Measurements from ENCODE around the gene TXNIP.

TXNIP gene

DNA sequence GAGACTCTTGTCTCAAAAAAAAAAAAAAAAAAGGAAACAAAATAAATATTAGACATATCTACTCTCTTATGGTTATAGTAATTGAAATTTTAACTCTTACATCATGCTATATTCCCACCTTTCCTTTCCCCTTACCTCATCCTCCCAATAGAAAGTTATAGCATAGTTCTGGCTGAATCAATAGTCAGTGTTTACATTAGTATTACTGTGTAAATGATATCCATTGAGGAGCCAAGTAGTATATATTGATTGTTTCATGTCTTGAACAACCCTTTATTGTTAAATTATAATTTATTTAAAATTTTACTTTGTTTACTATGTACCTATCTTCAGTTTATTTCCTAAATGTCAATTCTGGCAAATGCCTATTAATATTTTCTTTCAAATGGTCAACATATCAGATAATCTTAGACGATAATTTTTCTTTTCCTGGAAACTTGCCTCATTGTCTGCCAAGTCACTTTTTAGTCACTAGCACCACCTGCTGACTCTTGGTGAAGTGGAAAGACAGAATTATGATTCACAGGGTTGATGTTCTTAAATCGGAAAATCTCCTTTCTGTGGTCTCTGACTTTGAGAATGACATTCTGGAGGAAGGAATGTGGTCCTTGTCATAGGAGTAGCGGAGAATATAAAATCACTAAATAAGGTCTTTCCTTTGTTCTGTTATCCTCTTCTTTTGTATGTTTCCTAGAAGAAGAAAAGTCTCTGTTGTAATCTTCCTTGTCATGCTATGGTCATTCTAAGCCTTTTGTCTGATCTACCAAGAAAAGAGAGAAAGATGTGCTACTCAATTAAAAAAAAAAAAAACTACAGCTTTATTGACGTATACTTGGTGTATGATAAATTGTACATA lies 16.6 kb upstream of the TXNIP start:
- peak; percentile 55 for DNase-seq (ENCODE audit: low spot score)

DNA sequence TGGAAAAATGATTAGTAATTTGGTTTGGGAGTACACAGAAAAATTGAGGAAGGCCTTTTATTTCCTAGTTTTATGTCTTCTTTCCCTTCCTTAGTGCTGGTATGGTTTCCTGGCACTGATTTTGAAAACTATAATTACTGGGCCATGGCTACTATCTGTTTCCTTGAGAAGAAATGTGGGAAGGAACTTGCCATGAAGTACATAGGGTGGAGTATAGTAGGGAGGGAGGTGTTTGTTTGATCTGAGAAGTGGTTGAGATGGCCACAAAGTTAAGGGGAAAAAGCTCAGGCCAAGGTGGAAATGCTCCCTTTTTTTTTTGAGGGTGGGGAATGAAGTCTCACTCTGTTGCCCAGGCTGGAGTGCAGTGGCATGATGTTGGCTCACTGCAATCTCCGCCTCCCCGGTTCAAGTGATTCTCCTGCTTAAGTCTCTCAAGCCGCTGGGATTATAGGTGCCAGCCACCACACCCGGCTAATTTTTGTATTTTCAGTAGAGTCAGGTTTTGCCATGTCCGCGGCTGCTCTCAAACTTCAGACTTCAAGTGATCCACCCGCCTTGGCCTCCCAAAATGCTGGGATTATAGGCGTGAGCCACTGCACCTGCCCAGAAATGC lies 13.9 kb upstream of the TXNIP start:
- DNase-seq (ENCODE audit: low spot score): no peak

DNA sequence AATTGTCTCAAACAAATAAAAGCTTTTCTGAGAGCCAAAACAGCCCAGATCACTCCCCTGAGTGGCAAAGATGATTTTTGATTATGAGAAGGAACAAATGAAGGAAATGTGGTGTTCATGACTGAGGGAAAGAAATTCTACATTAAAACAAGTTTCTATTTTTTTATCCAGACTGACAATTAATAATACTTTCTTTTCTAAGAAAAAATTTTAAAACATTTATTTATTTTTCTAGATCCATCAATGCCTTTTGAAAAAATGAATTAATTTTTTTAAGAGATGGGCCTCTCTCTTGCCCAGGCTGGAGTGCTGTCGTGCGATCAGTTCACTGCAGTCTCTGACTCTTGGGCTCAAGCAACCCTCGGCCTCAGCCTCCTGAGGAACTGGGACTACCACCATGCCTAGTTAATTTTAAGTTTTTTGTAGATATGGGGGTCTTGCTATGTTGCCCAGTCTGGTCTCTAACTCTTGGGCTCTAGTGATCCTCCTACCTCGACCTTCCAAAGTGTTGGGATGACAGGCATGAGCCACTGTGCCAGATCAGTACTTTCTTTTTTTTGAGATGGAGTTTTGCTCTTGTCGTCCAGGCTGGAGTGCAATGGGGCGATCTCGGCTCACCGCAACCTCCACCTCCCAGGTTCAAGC lies 11.2 kb upstream of the TXNIP start:
- no peak for DNase-seq (ENCODE audit: low spot score)

DNA sequence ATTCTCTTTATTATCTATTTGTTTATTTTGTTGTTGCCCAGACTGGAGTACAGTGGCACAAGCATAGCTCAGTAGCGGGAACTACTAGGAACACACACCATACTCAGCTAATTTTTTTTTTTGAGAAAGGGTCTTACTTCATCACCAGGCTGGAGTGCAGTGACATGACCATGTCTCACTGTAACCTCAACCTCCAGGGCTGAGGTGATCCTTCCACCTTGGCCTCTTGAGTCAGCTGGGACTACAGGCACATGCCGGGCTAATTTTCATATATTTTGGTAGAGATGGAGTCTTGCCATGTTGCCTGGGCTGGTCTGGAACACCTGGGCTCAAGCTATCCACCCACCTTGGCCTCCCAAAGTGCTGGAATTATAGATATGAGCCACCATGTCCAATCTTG lies 5.3 kb upstream of the TXNIP start:
- no peak for DNase-seq (ENCODE audit: low spot score)

DNA sequence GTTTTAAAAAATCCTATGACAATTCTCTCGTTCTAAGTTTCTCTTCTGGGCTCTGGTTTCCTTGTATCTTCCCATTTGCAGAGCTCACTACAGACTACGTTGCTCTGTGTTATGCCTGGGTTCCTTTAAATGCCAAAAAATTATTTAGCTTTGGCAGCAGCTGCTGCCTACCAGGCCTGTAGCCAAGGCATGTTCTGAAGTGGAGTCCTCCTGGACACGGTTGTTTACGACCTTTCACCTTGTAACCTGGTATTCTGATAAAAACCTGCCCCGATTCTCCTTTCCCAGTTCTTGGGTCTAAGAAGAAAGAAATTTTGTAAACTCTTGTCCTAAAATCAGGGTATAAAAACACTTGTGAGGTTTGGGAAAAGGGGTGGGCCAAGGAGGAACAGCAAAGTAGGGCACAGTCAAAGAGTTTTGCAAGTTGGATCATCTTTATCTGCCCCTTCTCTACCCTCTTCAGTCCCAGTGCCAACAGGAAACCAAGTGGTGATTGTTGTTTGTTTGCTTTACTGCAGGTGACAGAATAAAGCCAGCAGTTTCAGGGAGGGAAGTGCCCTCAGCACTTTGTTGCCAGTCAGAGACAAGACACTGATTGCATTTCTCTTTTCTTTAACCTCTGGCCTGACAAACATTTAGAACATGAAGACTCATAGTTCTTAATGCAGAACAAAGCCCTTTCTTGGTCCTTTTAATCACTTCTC lies 3.1 kb upstream of the TXNIP start:
- no peak for DNase-seq (ENCODE audit: low spot score)

DNA sequence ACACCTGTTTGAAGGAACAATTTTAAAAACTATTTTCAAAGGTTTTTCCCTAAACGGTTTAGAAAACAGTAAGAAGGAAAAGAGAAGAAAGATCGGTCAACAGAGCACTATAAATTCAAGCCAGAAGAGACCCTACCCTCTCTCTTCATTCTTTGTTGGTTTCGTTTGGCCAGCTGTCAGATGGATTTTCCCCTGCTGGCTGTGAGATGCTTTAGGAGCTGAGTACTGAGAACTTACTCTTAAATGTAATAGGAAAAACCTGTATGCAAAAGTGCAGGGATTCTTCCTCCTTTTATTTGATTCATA lies 1.3 kb upstream of the TXNIP start:
- DNase-seq (ENCODE audit: low spot score): no peak

DNA sequence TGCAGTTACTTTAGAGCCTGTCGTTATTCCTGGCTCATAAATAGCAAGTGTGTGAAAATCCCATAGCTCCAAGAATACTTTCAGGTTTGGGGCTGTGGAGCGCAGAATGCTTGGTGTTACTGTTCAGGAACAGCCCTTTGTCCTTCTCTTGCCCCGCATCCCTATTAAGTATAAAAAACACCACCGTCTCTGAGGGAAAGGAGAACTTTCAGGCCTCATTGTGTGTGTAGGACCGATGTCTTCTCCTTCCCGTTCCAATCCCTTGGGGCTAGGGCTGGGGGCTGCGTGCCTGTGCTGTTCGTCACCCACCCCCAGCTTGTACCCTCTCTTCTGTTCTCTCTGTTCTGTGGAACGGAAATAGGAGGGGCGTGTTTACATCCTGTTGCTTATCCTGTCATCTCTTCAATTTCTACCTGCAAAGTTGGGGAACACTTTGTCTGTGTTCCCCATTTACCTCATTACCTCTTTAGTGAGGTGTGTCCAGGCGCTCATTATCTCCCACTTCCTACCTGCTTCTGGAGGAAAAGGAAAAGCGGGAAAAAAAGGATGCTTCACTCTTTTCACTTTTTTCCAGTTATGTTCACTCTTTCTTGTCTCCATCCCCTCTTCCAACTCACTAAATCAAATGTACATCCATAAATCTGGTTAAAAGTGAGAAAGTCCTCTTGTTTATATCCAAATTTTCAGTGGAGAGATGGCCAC lies 788 bp upstream of the TXNIP start:
- no peak for DNase-seq (ENCODE audit: low spot score)

DNA sequence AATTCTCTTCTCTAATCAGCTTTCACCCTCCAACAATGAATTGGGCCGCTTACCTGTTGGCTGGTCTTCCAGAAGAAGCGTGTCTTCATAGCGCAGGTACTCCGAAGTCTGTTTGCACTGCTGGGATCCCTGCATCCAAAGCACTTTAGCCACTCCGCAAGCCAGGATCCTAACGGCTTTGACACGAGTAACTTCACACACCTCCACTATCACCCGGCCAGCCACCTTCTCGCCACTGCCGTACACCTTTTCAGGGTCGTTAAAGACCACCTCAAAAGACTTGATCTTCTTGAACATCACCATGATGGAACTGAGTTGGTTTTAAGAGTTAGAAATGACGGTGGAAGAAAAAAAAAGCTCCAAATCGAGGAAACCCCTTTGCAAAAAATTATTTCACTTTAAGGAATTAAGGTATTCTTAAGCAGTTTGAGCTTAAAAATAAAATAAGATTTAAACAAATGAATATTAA lies 381 bp downstream of the TXNIP start:
- no peak for DNase-seq (ENCODE audit: low spot score)

DNA sequence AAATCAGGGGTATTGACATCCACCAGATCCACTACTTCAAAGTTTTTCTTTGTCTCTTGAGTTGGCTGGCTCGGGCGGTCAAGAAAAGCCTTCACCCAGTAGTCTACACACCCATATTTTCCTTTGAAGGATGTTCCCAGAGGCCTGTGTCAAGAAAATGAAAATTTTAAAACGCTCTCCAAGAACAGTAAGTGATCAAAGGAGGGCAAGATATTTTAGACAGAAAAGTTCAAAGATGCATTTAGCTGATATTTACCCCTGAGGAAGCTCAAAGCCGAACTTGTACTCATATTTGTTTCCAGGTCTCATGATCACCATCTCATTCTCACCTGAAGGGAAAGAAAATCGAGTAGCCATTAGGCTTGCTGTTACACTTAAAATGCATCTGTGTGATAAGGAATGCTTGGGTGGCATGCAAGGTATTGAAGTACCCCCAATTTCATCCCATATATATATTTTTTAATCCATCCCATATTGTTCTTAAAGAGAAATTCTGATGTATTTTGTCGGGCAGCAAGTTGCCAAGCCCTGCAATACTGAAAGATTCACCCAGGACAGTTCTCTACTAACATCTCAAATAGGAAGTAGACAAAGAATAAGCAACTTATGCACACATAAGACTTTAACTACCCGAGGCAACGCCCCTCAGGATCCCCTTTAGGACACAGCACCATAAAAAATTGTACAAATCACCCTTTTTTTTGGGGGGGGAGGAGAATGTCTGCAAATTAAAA lies 1.1 kb downstream of the TXNIP start:
- no peak for DNase-seq (ENCODE audit: low spot score)

DNA sequence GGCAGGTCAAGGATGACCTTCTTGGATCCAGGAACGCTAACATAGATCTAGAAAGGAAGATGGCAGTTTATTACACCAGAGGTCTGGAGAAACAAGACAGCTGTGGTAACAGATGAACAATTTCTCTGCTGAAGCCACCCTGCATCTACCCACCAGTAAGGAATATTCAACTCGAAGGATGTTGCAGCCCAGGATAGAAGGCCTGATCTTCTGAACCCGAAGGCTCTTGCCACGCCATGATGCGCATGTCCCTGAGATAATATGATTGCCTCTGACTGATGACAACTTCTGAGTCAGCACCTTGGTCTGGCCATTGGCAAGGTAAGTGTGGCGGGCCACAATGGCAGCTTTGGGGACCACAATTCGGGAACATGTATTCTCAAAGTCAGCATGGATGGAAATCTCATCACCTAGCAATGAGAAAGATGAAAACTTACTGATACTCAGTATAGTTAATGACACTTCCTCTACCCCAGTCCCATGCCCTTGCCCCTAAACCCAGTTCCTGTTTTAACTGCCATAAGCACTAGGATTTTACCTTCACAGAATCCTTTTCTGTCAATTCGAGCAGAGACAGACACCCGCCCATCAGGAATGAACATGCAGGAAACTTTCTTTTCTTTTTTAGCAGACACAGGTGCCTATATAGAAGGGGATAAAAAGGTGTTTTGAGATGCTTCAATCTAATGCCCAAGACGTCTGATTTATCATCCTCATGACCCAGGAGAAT lies 1.8 kb downstream of the TXNIP start:
- DNase-seq (ENCODE audit: low spot score): no peak

DNA sequence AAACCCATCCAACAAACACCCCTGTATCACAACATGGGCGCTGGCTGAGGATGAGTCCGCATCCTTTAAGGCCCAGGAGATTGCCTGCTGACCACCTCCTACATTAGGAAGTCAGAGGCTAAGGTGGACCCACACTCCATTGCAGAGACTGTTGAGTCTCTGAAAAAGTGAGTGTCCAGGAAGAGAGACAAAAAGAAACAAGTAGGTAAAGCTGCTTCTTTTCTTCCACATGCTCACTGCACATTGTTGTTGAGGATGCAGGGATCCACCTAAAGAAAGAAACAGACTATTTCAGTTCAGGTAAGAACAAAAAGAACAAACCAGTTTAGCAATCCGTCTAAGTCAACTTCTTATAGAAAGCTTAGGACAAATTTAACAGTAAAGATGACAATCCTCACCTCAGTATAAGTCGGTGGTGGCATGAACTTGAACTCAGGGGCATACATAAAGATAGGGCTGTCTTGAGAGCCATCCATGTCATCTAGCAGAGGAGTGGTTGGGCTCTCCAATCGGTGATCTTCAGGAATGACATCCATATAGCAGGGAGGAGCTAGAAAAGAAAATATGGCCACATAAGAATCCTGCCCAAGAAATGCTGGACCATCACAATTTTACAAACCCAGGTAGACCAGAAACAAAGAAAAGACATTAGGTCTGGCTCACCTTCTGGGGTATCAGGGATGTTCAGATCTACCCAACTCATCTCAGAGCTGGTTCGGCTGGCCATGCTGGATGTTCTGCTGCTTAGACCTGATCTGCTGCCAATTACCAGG lies 2.6 kb downstream of the TXNIP start:
- no peak for DNase-seq (ENCODE audit: low spot score)

DNA sequence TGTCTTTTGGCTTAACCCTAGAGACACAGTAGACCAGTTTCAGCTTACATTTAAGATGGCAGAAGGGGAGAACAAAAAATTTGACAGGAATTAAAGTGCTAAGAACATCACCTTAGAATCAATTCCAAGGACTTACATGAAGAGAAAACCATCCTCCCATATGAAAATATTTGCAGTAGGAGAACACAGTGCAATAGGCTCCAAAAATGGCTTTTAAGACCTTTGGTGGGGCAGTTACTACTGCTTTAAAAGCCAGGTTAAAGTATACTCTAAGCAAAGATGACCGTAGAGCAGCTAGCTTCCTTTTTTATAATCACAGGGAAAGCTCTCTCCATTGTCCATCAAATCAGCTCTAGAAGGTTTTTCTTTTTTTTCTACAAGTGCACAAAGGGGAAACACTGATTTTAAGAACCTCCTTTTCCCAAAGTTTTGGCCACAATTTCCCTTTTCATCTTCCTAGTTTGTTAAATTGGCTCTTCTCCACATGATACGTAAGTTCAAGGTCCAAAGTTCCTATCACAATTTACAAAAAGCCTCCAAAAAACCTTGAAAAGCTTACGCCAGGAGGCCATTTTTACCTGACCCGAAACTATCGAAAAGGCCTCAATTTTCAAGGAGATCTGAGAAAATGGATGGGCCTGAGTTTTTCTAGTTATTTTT lies 3.3 kb downstream of the TXNIP start:
- DNase-seq (ENCODE audit: low spot score): no peak

DNA sequence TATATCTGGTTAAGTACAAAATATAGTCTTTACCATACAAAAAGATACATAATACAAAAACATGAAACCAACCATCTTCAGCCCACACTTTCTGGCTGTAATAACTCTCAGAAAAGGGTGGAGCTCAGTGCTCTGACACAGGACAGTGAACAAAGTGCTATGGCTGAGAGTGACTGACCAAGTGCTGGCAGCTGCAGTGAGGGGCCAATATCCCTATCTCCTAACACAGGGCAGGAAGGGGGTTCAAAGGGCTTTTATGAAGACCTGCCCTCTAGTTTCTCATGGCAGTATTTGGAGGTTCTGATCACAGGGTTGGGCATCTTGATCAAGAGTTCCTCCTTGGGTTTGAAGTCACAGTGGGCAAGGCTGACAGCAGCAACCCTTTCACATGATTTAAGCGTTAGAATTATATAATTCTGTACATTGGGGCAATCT lies 3.9 kb downstream of the TXNIP start:
- DNase-seq (ENCODE audit: low spot score): no peak

DNA sequence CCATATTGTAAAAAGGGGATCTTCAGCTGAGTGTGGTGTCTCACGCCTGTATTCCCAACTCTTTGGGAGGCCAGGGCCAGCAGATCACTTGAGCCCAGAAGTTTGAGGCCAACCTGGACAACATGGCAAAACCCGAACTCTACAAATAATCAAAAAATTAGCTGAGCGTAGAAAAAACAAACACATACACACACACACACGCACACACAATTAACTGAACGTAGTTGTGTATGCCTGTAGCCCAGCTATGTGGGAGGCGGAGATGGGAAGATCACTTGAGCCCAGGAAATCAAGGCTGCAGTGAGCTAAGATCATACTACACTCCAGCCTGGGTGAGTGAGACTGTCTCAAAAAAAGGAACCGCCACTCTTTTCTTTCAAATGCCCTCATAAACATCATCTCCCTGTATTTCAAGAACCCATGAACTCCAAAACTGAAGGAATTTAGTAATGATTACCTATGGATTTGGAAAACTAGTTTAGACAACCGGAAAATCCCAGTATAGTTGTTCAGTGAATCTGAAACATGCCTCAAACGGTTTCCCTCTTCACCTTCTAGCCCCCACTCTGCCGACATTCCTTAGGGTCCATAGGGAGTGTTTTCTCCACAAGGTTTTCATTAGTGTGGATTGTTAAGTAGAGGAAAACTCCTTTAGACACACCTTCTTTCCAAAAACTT lies 4.5 kb downstream of the TXNIP start:
- no peak for DNase-seq (ENCODE audit: low spot score)

DNA sequence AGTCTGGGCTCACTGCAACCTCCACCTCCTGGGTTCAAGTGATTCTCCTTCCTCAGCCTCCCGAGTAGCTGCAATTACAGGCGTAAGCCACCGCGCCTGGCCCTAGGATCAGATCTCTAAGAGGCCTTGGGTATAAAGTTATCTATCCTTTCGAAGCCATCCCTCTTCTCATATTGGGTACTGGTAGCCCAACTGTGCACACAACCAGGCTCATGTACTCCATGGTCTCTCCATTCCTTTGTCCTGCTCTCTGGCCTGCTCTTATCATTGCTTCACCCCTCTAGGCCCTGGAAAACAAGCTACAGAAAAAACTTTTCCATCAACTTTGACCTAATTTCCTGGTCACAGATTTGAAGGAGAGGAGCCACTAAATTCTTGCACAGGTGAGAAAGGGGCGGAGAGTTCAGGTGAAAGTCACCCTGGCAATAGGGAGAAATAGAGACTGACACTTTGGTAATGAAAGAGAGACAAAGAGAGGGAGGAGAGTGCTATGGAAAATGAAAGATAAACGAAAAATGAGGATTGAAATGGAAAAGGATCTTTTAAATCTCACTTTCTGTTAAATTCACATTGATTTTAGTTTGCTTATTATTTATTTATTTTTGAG lies 6.0 kb downstream of the TXNIP start:
- DNase-seq (ENCODE audit: low spot score): no peak

DNA sequence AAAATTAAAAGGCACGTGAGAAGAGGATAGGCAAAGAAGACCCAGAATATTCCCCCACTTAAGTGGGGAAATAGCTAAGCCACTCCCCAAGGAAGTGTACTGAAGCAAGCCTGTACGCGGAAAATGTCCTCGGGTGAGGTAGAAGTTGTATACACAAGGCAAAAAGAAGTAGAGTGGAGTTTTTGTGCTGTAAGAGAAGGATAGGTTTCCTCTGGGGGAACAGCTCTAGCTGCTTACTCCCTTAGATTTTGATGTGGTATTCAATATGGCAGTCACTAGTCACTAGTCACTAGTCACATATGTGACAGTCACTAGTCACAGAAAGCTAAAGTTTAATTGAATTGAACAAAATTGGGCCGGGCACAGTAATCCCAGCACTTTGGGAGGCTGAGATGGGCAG lies 7.6 kb downstream of the TXNIP start:
- DNase-seq (ENCODE audit: low spot score): no peak

DNA sequence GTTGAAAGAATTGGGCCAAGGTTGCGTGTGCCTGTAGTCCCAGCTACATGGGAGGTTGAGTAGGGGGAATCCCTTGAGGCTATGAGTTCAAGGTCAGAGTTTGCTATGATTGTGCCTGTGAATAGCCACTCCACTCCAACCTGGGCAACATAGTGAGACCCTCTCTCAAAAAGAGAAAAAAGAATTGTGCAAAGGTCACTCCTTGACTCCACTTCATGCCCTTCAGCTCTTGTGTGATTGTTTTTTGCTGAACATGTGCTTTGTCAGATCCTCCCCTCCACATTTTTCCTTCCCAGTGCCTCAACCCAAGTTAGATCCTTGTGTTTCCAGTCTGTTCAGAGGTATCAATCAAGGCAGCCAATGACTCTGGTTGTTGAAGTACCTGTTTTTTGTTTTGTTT lies 8.5 kb downstream of the TXNIP start:
- no peak for DNase-seq (ENCODE audit: low spot score)

DNA sequence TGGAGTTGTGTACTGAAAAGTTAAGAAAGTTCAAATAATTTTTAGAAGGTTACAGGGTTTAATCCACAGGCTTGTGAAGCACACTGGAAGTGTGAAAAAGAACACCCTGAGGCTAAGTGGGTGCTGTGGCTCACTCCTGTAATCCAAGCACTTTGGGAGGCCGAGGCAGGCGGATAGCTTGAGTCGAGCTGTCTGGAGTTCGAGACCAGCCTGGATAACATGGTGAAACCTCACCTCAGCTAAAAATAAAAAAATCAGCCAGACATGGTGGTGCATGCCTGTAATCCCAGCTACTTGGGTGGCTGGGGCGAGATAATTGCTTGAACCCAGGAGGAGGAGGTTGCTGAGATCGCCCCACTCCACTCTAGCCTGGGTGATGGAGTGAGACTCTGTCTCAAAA lies 9.8 kb downstream of the TXNIP start:
- DNase-seq (ENCODE audit: low spot score): no peak

Measured in HuH-7 (cell line).